ENCODE measurements around the gene RHOT2. TPM values are rescaled to one million over a fixed set of nuclear protein-coding genes. Genes with fewer than 3 reads are reported as not detected.

Gene RHOT2
- total RNA-seq, 1 experiment from 2014 or later: 210 TPM

DNA sequence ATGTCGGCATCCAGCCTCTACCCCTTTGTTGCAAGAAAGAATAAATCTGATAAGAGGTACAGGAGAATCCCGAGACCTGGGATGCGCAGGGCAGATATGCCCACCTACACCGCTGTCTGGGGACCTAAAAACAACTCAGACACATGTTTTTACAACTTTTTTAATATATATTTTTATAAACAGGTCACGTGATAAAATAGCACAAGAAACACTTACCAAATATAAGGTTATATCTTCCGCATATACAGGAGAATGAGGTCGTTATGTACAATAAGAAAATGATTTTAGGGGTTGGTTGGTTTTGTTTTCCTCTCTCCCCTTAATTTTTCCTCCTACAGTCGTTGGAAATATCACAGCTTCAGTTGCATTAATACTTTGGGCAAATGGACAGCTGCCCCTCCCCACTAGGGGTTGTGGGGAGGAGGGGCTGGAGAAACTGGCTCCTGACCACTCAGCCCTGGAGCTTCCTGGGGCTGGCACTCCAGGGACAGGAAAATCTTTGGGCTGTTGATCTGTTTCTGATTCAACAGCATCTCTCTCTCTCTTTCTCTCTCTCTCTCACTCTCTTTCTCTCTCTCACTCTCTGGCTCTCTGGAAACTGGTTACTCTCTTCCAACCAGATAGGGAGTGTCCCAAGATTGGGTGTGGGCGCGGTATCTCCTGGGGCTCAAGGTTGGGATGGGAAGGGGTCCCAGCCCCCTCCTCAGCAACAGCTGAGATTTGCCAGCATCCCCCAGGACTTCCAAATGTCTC, 24.6 kb downstream of the RHOT2 start:
- Histone ChIP-seq H3K79me1 (ENCODE audit: insufficient read depth, low read depth, low read length, poor library complexity, severe bottlenecking) (no peaks in the 10 kb centered on the region), H3K9ac (ENCODE audit: extremely low read depth, insufficient read length, low read length) (no peak overlapping the region), H3T11ph (ENCODE audit: low read length) (no peak overlapping the region), H2AFZ (ENCODE audit: low read length) (no peak overlapping the region), H3K4me1 (ENCODE audit: insufficient read depth, low read length) (no peaks in the 10 kb centered on the region), H3K23ac (ENCODE audit: insufficient read length, low read depth, low read length) (no peak overlapping the region), H2BK20ac (ENCODE audit: low read depth, low read length, poor library complexity, severe bottlenecking) (no peak overlapping the region), H3K56ac (ENCODE audit: insufficient read length, low read depth, low read length) (no peak overlapping the region), H3K4me2 (ENCODE audit: insufficient read depth, insufficient read length, low read length) (no peak overlapping the region), H3K23me2 (ENCODE audit: insufficient read length, low read depth, low read length, poor library complexity, severe bottlenecking) (peaks cover 27% of the 10 kb centered on the region), H2BK15ac (ENCODE audit: low read depth, low read length) (no peak overlapping the region), H3K9me3 (ENCODE audit: control insufficient read depth, low read depth, low read length) (no peaks in the 10 kb centered on the region), H3K4ac (ENCODE audit: low read depth, low read length) (no peak overlapping the region), H2AK5ac (ENCODE audit: insufficient read length, low read length) (no peak overlapping the region), H3K18ac (ENCODE audit: insufficient read length, low read depth, low read length) (no peak overlapping the region), H4K8ac (replicated peaks; ENCODE audit: insufficient read length, low read depth, low read length) (no peak overlapping the region), H4K91ac (ENCODE audit: insufficient read length, low read depth, low read length) (no peak overlapping the region), H4K20me1 (ENCODE audit: control insufficient read depth, insufficient read depth, insufficient read length) (no peaks in the 10 kb centered on the region), H2BK5ac (ENCODE audit: insufficient read length, low read length) (no peak overlapping the region), H3K27ac (ENCODE audit: insufficient read length, low read depth, low read length) (no peak overlapping the region), H3K14ac (ENCODE audit: insufficient read depth, low read length) (no peak overlapping the region), H4K5ac (ENCODE audit: insufficient read length, low read depth, low read length) (no peak overlapping the region), H2BK120ac (ENCODE audit: low read depth, low read length, poor library complexity, severe bottlenecking) (no peak overlapping the region), H2BK12ac (ENCODE audit: insufficient read length, low read depth, low read length) (no peak overlapping the region), H3K27me3 (ENCODE audit: insufficient read depth, low read length) (peaks cover 11% of the 10 kb centered on the region; the same call in 1 of the 2 replicates), H3K79me2 (ENCODE audit: insufficient read depth, low read length) (no peaks in the 10 kb centered on the region)
- H3K4me1 Mint-ChIP-seq: peaks cover 0 to 16% of the 10 kb centered on the region in 2 experiments; a peak in 3 of 4 replicates
- H3K36me3 Mint-ChIP-seq (ENCODE audit: insufficient read depth in 1 of 3, low read depth in 3 of 3): peaks cover 0 to 3% (median 2%) of the 10 kb centered on the region in 3 experiments; a peak in 2 of 7 replicates
- H3K4me3 Mint-ChIP-seq: peak overlapping the region in 1 of 2 experiments; percentile 30; a peak in 2 of 5 replicates
- H3K9me3 Mint-ChIP-seq: no peaks in the 10 kb centered on the region; a peak in 1 of 5 replicates
- H3K27ac Mint-ChIP-seq: no peak overlapping the region
- WGBS (ENCODE audit: extremely low coverage, insufficient read length, low lambda C conversion rate): no CpG with 5 or more reads among the region's 10 CpGs
- H3K27me3 Mint-ChIP-seq (ENCODE audit: low read depth): peaks cover 63% of the 10 kb centered on the region
- no peak for TF ChIP-seq CTCF (conservative IDR thresholded peaks at IDR 0.05)
- no peak for DNase-seq

All from H9 (cell line).